Activated CD4-positive, alpha-beta T cell treated with anti-CD3 and anti-CD28 coated beads, Interleukin-2, amount 50 U/mL, for 16 hours (primary cell): ENCODE measurements around the gene DOCK1.

Source experiments
- DNase-seq: peaks from one replicate; pipeline ENCODE4 v3.0.0-alpha.2; 2020

DOCK1 gene

GRCh38 chr10:127449490-127449889, 544.3 kb downstream of the DOCK1 start:
- DNase-seq = no peak

GRCh38 chr10:127450644-127451043, 545.4 kb downstream of the DOCK1 start:
- no peak for DNase-seq

- DNase-seq = no peak
These were observed 546.4 kb downstream of the DOCK1 start for GRCh38 chr10:127451628-127452027.

GRCh38 chr10:127452568-127452967, 547.3 kb downstream of the DOCK1 start:
- DNase-seq = no peak

- DNase-seq = no peak
These were observed 548.5 kb downstream of the DOCK1 start for GRCh38 chr10:127453706-127454105.

GRCh38 chr10:127456122-127456521, 550.9 kb downstream of the DOCK1 start:
- DNase-seq = no peak

- DNase-seq = no peak
These were observed 553.0 kb downstream of the DOCK1 start for GRCh38 chr10:127458016-127458810.

- no peak for DNase-seq
These were observed 553.6 kb downstream of the DOCK1 start for GRCh38 chr10:127458829-127459228.

- DNase-seq = no peak
These were observed 554.7 kb downstream of the DOCK1 start for GRCh38 chr10:127459918-127460317.

- DNase-seq = no peak
These were observed 557.5 kb downstream of the DOCK1 start for GRCh38 chr10:127462643-127463295.

GRCh38 chr10:127463548-127463947, 558.3 kb downstream of the DOCK1 start:
- DNase-seq = no peak

- no peak for DNase-seq
These were observed 559.3 kb downstream of the DOCK1 start for GRCh38 chr10:127464561-127464960.

GRCh38 chr10:127467811-127468210, 562.6 kb downstream of the DOCK1 start:
- DNase-seq = no peak

- DNase-seq = no peak
These were observed 563.4 kb downstream of the DOCK1 start for GRCh38 chr10:127468632-127469031.

GRCh38 chr10:127470911-127471310, 565.7 kb downstream of the DOCK1 start:
- DNase-seq = no peak

- no peak for DNase-seq
These were observed 567.7 kb downstream of the DOCK1 start for GRCh38 chr10:127472976-127473375.

GRCh38 chr10:127474501-127474900, 569.3 kb downstream of the DOCK1 start:
- no peak for DNase-seq

- no peak for DNase-seq
These were observed 580.1 kb downstream of the DOCK1 start for GRCh38 chr10:127485153-127485857.

GRCh38 chr10:127486355-127486754, 581.1 kb downstream of the DOCK1 start:
- DNase-seq = no peak

- no peak for DNase-seq
These were observed 587.5 kb downstream of the DOCK1 start for GRCh38 chr10:127492607-127493250.

GRCh38 chr10:127496035-127496434, 590.8 kb downstream of the DOCK1 start:
- no peak for DNase-seq

GRCh38 chr10:127497685-127498084, 592.5 kb downstream of the DOCK1 start:
- no peak for DNase-seq

- DNase-seq = no peak
These were observed 592.9 kb downstream of the DOCK1 start for GRCh38 chr10:127498087-127498486.
